ENCODE measurements around the gene OBSCN.

Gene OBSCN

GRCh38 chr1:228280106-228280901 lies 72.5 kb downstream of the OBSCN start:
- DNase-seq, result no peak

GRCh38 chr1:228280961-228281591 lies 73.2 kb downstream of the OBSCN start:
- no peak for DNase-seq

- no peak for DNase-seq
Observed at GRCh38 chr1:228281631-228282328, 73.9 kb downstream of the OBSCN start.

- no peak for DNase-seq
Observed at GRCh38 chr1:228282329-228283042, 74.6 kb downstream of the OBSCN start.

GRCh38 chr1:228283043-228283371 lies 75.2 kb downstream of the OBSCN start:
- no peak for DNase-seq

- DNase-seq, result no peak
Observed at GRCh38 chr1:228283476-228284147, 75.8 kb downstream of the OBSCN start.

- DNase-seq, result peak; percentile 66
Observed at GRCh38 chr1:228284148-228284495, 76.3 kb downstream of the OBSCN start.

GRCh38 chr1:228284521-228284920 lies 76.7 kb downstream of the OBSCN start:
- DNase-seq, result no peak

- no peak for DNase-seq
Observed at GRCh38 chr1:228285661-228286504, 78.0 kb downstream of the OBSCN start.

GRCh38 chr1:228286505-228287417 lies 78.9 kb downstream of the OBSCN start:
- no peak for DNase-seq

GRCh38 chr1:228287541-228288425 lies 79.9 kb downstream of the OBSCN start:
- DNase-seq, result no peak

GRCh38 chr1:228288536-228289238 lies 80.8 kb downstream of the OBSCN start:
- no peak for DNase-seq

GRCh38 chr1:228289239-228289849 lies 81.5 kb downstream of the OBSCN start:
- no peak for DNase-seq

GRCh38 chr1:228289996-228290881 lies 82.4 kb downstream of the OBSCN start:
- no peak for DNase-seq

- DNase-seq, result no peak
Observed at GRCh38 chr1:228291906-228292608, 84.2 kb downstream of the OBSCN start.

GRCh38 chr1:228292609-228292911 lies 84.7 kb downstream of the OBSCN start:
- DNase-seq, result no peak

- DNase-seq, result no peak
Observed at GRCh38 chr1:228293393-228293792, 85.5 kb downstream of the OBSCN start.
